DMS79 treated with DMSO at 0.1 percent for 48 hours (cell line): ENCODE measurements around the gene DCTD.

Experiments
- DNase-seq: peaks from one replicate; lab custom pipeline; 2025; lab: John Stamatoyannopoulos, UW

DCTD gene

DNA sequence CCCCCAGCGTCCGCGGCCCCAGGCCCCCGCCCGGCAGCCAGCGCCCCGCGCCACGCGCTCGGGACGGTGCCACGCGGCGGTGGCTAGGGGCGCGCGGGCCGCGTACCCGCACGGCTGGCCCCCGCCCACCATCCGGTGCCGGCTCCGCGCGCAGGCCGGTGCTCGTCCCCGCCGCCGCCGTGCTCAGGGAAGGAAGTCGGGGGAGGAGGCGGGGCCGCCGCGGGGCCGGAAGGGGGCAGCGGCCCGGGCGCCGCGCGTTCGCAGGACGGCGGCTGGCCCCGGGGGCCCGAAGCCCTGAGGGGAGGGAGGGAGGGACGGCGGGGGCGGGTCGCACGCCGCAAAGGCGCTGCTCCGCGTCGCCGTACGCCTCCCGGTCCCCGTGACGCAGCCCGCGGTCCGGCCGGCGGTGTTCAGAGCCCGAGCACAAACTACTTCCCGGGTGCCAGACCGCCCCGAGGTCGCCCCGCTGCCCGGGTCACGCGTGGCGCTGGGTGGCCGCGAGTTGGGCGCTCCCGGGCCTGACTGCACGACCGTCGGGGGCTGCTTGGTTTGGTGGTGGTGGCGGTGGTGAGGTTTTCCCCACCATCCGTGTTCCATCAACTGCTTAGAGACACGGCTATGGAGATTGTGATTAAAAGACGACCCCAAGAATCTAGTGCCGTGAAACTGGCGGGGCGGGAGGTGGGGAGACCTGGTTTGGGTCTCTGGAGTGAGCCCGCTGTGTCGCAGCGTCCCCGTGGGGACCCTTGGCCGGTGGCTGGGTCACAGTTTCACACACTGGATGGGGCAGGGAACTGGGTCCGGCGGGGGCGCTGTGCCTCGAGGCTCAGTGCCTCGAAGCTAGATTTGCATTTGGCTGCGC, at the start of gene DCTD:
Gene DCTD, minus strand, starts transcription at position 205 of the 862 bp plus-strand sequence. CDS start 1,818 bp downstream, outside the sequence.
- peak; percentile 42 for DNase-seq

DNA sequence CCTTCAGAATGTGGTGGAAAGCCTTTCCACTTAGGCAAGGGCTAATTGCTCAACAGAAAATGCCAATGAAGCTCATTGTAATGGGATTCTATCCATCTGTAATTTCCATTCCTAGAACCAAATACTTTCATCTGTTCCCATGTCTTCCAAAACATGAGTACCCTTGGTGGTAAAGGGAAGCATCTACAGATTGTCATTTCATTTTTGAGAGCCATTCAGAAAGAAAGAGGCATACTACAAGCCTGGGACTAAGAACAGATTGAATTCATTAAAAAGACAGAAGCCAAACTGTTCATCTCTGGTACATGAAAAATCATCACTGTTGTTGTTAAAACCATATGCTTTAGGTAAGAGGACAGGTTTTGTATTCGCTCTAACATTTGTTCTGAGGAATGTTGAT, 43.6 kb upstream of the DCTD start:
- DNase-seq, result no peak

DNA sequence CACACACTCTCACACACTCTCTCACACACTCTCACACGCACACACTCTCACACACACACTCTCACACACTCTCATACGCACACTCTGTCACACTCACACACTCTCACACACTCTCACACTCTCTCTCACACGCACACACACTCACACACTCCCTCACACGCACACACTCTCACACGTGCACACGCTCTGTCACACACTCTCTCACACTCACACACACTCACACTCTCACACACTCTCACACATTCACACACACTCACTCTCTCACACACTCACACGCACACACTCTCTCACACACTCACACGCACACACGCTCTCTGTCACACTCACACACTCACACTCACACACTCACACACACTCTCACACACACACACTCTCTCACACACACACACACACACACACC, 43.0 kb upstream of the DCTD start:
- no peak for DNase-seq

DNA sequence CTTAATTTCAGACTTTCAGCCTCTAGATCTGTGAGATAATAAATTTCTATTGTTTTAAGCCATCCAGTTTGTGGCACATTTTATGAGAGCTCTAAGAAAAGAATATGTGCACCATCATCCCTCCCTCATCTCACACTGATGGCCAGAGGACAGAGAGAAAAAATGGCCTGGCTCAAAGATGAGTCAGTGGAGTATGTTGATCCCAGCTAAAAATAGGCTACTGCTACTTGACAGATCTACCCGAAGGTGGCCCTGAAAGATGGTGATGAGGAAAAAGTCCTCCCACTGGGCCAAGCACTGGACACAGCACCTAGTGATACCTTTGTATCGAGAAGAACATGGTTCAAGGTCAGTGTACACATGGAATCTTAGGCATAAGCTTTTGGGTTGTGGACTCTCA, 38.2 kb upstream of the DCTD start:
- DNase-seq, result no peak

GRCh38 chr4:182944484-182945213, 27.5 kb upstream of the DCTD start:
- DNase-seq, result no peak

- DNase-seq, result no peak
Measured at GRCh38 chr4:182939680-182940079, 22.5 kb upstream of the DCTD start.

GRCh38 chr4:182938205-182938645, 21.0 kb upstream of the DCTD start:
- DNase-seq, result no peak

DNA sequence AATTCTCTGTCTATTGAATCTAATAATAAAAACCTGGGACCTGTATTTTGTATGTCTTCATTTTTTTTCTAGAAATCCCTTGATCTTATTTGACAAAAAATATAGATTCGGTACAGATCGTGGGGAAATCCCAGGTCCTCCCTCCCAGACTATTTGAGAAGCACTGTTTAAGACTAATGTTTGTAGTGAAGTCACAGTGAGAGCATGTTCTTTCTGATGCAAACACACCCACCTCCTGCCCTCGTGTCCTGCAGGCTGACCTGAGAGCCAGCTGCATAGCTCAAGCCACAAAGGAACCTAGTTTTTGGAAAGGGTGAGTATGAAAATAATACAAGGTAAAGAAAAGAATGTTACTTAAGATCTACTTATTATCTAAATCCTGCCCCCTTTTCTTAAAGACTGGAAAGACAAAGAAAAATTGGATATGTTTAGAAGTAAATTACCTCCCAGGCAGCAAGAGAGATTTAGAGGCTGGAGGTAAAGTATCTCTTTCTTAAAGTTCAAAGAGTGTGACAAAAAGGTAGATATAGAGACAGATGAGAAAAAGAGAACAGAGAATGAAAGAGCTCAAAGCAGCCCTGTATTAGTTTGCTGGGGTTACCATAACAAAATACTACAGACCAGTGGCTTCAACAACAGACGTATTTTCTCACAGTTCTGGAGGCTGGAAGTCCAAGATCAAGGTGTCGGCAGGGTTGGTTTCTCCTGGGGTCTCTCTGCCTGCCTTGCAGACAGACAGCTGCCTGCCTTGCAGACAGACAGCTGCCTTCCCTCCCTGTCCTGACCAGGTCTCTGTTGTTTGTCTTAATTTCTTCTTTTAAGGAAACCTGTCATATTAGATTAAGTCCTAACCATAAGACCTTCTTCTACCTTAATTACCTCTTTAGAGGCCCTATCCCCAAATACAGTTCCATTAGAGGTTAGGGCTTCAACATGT, 20.4 kb upstream of the DCTD start:
- DNase-seq, result no peak

- DNase-seq, result no peak
Measured at GRCh38 chr4:182932651-182933050, 15.5 kb upstream of the DCTD start.

- no peak for DNase-seq
Measured at GRCh38 chr4:182931691-182932345, 14.6 kb upstream of the DCTD start.

DNA sequence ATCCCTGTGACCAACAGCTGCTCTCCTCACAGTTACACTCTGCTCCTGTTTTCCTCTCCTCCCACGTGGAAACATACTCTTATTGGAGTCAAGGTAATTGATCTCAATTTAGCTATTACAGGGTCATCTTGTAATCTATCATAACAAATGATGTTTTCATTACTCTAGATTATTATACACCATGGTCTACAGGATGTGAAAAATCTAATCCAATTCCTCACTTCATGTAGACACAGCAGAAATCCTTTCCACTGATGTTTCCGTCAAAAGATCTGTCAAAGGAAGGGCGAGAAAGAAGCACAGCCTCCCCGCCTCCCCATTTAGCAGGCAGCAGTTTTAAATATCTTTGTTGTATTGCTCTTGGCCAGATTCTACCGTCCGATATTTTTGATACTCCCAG, 13.7 kb upstream of the DCTD start:
- no peak for DNase-seq

- no peak for DNase-seq
Measured at GRCh38 chr4:182929296-182929695, 12.1 kb upstream of the DCTD start.

DNA sequence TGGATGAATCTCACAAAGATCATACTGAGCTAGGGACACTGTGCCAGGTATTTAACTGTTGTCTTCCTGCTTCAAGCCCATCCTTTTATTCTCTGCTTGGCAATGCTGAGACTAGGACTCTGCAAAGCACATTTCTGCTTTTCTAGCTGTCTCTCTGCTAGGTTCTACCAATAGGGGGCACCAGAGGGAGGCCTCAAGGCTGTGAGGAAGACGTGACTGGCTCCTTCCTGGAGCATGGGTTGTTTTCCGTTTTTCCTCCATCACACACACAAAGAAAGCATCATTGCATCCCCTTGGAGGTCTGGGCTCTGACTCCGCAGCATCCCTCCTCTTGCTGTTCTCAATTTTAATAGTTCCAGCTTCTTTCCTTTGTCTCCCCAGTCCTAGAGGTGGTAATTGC, 10.9 kb upstream of the DCTD start:
- no peak for DNase-seq

DNA sequence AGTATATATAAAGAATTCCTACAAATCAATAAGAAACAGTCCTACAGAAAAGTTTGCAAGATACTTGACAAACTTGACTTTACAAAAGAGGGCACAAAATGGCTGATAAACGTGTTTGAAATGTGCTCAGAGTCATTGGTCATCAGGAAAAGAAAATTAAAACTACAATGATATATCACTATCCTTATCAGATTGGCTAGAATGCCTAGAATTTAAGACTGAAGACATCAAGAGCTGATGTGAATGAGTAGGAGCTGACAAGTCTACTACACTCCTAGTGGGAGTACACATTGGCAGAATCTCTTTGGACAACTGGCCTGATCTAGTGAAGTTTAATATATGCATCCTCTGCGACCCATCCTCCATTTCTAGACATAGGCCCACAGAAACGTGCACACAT, 10.3 kb upstream of the DCTD start:
- no peak for DNase-seq

DNA sequence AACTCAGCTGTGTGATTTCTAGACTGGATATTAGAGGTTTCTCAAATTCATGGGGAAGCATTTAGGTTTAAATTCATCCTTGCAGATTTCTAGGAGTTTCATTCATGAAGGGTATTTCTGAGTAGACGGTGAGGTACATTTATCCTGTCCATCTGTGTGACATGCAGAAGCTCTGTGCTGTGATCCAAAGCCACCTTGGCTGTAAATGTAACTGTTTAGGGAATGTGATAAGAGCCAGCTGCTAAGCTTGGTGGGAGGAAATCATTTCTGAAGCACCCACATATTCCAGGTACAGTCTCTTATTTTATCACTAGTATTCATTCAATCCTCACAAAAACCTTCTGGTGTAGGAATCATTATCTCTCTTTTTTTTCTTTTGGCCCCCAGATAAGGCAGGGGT, 8.7 kb upstream of the DCTD start:
- no peak for DNase-seq

DNA sequence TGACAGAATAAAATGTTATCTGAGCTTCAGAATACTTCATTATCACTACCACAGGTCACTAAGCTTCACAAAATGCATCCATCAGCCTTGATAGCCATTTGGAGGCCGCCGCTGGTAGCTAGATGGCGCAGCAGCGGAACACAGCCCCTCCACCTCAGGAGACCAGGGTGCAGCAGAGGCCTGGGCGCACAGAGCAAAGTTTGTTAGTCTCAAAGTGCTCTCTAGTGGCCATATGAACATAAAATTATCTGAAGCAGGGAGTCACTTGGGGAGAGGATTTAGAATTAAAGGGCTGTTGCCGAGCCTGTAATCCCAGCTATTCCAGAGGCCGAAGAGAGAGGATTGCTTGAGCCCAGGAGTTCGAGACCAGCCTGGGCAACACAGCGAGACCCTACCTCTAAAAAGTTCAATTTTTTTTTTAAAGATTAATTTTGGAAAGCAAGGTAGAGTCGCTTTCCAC, 8.1 kb upstream of the DCTD start:
- DNase-seq, result peak; percentile 3

DNA sequence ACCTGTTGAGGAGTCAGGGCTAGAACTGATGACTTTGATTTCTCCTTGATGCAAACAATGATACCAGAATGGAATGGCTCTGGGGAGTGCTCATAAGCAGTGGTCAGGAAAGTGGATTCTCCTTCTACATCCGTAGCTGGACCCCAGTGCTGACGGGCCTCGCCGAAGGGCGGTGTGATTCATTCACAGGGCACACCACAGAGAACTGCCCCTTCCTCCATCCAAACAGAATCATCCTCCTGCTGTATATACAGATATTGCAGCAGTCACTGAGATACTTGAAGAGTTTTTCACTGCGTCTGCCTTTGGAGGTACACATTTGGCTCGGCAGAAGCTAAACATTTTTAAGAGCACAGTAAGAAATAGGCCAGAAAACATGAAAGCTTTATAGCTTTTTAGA, 7.3 kb upstream of the DCTD start:
- no peak for DNase-seq

DNA sequence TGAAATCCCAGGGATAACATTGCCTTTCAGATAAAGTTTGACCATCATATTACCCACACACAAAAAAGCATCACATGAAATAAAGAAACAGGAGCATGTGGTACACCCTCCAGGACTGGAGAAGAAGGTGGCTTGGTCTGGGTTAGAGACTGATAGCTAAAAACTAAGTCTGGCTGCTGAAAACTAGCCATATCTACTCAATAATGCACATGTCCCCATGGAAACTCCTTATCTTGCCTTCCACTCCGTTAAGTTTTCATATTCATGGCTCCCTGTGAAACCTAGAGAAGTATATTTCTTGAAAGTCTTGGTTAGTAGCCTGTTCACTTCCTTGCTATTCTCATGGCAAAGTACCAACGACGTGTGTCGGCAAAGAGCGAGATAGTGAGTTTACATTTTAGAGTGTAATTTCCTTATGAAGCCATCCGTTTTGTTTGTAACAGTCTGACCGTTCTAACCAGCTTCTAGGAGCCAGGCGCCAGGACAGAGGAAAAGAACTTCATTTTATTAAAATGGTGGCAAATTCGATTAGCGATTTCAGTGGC, 6.7 kb upstream of the DCTD start:
- no peak for DNase-seq

DNA sequence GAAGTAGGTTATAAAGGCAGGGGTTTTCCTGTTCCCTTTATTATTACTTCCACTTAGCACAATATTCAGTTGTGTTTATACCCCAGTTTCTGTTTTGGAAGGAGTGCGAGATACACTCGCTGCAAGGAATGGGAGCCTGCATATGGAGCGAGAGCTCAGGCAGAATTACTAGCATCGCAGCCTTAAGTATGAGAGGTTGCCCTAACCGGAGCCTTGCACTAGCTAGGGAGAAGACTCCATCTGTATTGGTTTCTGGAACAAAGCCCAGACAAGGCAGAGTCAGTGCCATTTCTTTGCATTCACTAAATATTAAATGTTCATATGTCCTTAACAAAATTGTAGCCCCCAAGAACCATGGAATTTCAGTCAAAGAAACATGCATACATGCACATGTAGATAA, 6.2 kb upstream of the DCTD start:
- DNase-seq, result no peak

- DNase-seq, result peak; percentile 39
Measured at GRCh38 chr4:182922501-182923284, 5.5 kb upstream of the DCTD start.
